GM21447 (cell line): ENCODE measurements around the gene CHST8.

ENCODE experiments used
- ATAC-seq: cut with Tn5 transposase; IDR thresholded peaks from one replicate; pipeline ENCODE4 v1.9.1; 2021; ENCODE audit not compliant: unreplicated experiment

CHST8 gene

GRCh38 chr19:33706631-33707030 lies 84.9 kb downstream of the CHST8 start:
- ATAC-seq: no peak

- ATAC-seq: no peak
Measured at GRCh38 chr19:33712268-33712667, 90.5 kb downstream of the CHST8 start.

GRCh38 chr19:33713194-33713593 lies 91.4 kb downstream of the CHST8 start:
- ATAC-seq: no peak

GRCh38 chr19:33714149-33714548 lies 92.4 kb downstream of the CHST8 start:
- ATAC-seq: no peak

- ATAC-seq: no peak
Measured at GRCh38 chr19:33715462-33715861, 93.7 kb downstream of the CHST8 start.

- no peak for ATAC-seq
Measured at GRCh38 chr19:33717878-33718277, 96.1 kb downstream of the CHST8 start.

- no peak for ATAC-seq
Measured at GRCh38 chr19:33718651-33719254, 97.0 kb downstream of the CHST8 start.

GRCh38 chr19:33719366-33720154 lies 97.8 kb downstream of the CHST8 start:
- no peak for ATAC-seq

GRCh38 chr19:33720155-33720493 lies 98.4 kb downstream of the CHST8 start:
- no peak for ATAC-seq

- ATAC-seq: no peak
Measured at GRCh38 chr19:33720691-33721682, 99.2 kb downstream of the CHST8 start.

- no peak for ATAC-seq
Measured at GRCh38 chr19:33721735-33722297, 100.1 kb downstream of the CHST8 start.

GRCh38 chr19:33722456-33723239 lies 100.9 kb downstream of the CHST8 start:
- ATAC-seq: no peak

GRCh38 chr19:33723512-33723911 lies 101.8 kb downstream of the CHST8 start:
- ATAC-seq: no peak

GRCh38 chr19:33724021-33724720 lies 102.4 kb downstream of the CHST8 start:
- ATAC-seq: no peak

GRCh38 chr19:33724721-33725060 lies 102.9 kb downstream of the CHST8 start:
- ATAC-seq: no peak

GRCh38 chr19:33725567-33725966 lies 103.8 kb downstream of the CHST8 start:
- ATAC-seq: no peak

- ATAC-seq: no peak
Measured at GRCh38 chr19:33726756-33727155, 105.0 kb downstream of the CHST8 start.

- ATAC-seq: no peak
Measured at GRCh38 chr19:33727331-33727998, 105.7 kb downstream of the CHST8 start.

- ATAC-seq: no peak
Measured at GRCh38 chr19:33728141-33728540, 106.4 kb downstream of the CHST8 start.
